Parathyroid adenoma (tissue), 2 donors: ENCODE results near the gene ARFGEF3.

ENCODE experiments used
- H2AFZ ChIP-seq: fragments of 300-600 bp; sonication (generic); one replicate; pipeline ENCODE4 v1.7.0; 2017; ENCODE audit warnings: antibody characterized with exemption, mild to moderate bottlenecking
- H3K27ac ChIP-seq: fragments of 300-600 bp; sonication (generic); one replicate; pipeline ENCODE4 v1.7.0; 2017
- H3K27me3 ChIP-seq: fragments of 300-600 bp; sonication (generic); one replicate; pipeline ENCODE4 v1.7.0; 2017; ENCODE audit warnings: low read length; ENCODE audit not compliant: control insufficient read depth, insufficient read depth
- H3K36me3 ChIP-seq: fragments of 300-600 bp; sonication (generic); one replicate; pipeline ENCODE4 v1.7.0; 2017; ENCODE audit warnings: low read length; ENCODE audit not compliant: control insufficient read depth, insufficient read depth
- H3K4me1 ChIP-seq: fragments of 300-600 bp; sonication (generic); one replicate; pipeline ENCODE4 v1.7.0; 2017; ENCODE audit warnings: control low read depth
- H3K4me2 ChIP-seq: fragments of 300-600 bp; sonication (generic); one replicate; pipeline ENCODE4 v1.7.0; 2017; ENCODE audit warnings: low read length
- H3K4me3 ChIP-seq: fragments of 300-600 bp; sonication (generic); one replicate; pipeline ENCODE4 v1.7.0; 2017; ENCODE audit warnings: low read depth, low read length
- H3K79me2 ChIP-seq: fragments of 300-600 bp; sonication (generic); one replicate; pipeline ENCODE4 v1.7.0; 2017; ENCODE audit warnings: control low read depth
- H3K9ac ChIP-seq: fragments of 300-600 bp; sonication (generic); one replicate; pipeline ENCODE4 v1.7.0; 2017; ENCODE audit warnings: mild to moderate bottlenecking
- H3K9me3 ChIP-seq: fragments of 300-600 bp; sonication (generic); one replicate; pipeline ENCODE4 v1.7.0; 2017; ENCODE audit warnings: low read length; ENCODE audit not compliant: control insufficient read depth
- TF ChIP-seq, protein P1 (sequence below): fragments of 300-600 bp; sonication (generic); IDR thresholded peaks from one replicate; pipeline ENCODE4 v1.7.0; 2017; ENCODE audit warnings: antibody characterized with exemption, mild to moderate bottlenecking
- donor health status: primary hyperparathyroidism.

The ARFGEF3 gene

DNA sequence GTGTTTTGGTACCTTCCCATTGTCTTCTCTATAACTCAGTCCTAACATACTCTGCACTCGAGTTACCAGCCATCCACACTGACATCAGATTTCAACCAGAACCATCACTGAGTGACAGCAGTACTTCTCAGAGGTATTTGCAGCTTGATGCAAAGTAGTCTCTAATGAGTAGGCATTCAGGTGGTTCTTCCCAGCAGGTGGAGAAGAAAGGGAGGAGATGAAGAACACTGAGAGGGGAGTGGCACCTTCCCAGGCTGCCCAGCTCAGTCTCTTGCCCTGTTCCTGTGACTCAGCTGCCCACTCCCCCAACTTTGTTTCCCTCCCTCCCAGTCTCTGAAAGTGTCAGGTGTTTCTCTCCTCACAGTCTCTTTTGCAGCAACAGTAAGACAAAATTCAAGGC is 177.3 kb downstream of the ARFGEF3 start:
- no peaks in the 10 kb centered on the region for H3K27me3 ChIP-seq
- H3K4me3 ChIP-seq, result no peak overlapping the region
- H3K79me2 ChIP-seq, result no peaks in the 10 kb centered on the region
- H3K9ac ChIP-seq, result no peak overlapping the region
- H3K36me3 ChIP-seq, result no peaks in the 10 kb centered on the region
- H3K4me1 ChIP-seq, result peaks cover 6% of the 10 kb centered on the region
- H2AFZ ChIP-seq, result no peak overlapping the region
- TF ChIP-seq, protein P1, sequence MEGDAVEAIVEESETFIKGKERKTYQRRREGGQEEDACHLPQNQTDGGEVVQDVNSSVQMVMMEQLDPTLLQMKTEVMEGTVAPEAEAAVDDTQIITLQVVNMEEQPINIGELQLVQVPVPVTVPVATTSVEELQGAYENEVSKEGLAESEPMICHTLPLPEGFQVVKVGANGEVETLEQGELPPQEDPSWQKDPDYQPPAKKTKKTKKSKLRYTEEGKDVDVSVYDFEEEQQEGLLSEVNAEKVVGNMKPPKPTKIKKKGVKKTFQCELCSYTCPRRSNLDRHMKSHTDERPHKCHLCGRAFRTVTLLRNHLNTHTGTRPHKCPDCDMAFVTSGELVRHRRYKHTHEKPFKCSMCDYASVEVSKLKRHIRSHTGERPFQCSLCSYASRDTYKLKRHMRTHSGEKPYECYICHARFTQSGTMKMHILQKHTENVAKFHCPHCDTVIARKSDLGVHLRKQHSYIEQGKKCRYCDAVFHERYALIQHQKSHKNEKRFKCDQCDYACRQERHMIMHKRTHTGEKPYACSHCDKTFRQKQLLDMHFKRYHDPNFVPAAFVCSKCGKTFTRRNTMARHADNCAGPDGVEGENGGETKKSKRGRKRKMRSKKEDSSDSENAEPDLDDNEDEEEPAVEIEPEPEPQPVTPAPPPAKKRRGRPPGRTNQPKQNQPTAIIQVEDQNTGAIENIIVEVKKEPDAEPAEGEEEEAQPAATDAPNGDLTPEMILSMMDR, result no peak
- no peak overlapping the region for H3K27ac ChIP-seq
- no peak overlapping the region for H3K4me2 ChIP-seq
- H3K9me3 ChIP-seq, result no peaks in the 10 kb centered on the region

DNA sequence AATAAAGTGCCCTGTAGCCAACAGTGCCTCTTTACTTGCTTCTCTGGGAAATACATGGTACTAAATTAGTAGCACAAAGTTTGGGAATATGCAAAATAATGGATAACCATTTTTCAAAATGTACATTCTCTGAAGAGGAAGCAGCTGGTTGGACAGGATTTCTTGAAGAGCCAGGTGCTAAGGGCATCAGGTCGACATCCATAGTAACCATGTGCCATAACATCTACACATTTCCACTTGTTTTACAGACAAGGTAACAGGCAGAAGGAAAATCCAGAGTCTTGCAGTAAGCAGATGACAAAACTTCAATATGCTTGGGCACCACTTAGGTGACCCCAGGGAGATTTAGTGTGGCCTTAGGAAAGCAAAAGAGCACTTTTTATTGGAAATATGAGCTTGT is 179.4 kb downstream of the ARFGEF3 start:
- no peaks in the 10 kb centered on the region for H3K36me3 ChIP-seq
- no peaks in the 10 kb centered on the region for H3K9me3 ChIP-seq
- H2AFZ ChIP-seq, result no peak overlapping the region
- TF ChIP-seq, protein P1, result no peak
- H3K4me3 ChIP-seq, result no peak overlapping the region
- H3K27ac ChIP-seq, result no peak overlapping the region
- peaks cover 7% of the 10 kb centered on the region for H3K4me1 ChIP-seq
- no peak overlapping the region for H3K9ac ChIP-seq
- no peaks in the 10 kb centered on the region for H3K79me2 ChIP-seq
- H3K4me2 ChIP-seq, result no peak overlapping the region
- H3K27me3 ChIP-seq, result no peaks in the 10 kb centered on the region

DNA sequence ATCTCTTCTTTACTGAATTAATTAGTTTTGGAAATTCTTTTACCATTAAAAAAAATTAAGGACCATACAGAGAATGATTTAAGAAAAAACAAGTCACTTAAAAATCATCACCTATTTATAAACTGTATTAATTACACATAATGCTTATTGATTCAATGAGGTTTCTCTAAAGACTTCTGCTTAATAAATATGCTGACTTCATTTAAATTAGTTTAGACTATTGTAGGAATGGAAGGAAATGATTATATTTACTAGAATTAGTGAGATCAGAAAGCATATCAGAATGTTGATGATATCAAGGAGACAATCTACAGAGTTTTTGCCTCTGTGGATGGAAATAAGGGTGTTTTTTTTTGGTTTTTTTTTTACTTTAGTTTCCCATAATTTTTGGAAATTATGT is 181.4 kb downstream of the ARFGEF3 start:
- TF ChIP-seq, protein P1, result no peak

DNA sequence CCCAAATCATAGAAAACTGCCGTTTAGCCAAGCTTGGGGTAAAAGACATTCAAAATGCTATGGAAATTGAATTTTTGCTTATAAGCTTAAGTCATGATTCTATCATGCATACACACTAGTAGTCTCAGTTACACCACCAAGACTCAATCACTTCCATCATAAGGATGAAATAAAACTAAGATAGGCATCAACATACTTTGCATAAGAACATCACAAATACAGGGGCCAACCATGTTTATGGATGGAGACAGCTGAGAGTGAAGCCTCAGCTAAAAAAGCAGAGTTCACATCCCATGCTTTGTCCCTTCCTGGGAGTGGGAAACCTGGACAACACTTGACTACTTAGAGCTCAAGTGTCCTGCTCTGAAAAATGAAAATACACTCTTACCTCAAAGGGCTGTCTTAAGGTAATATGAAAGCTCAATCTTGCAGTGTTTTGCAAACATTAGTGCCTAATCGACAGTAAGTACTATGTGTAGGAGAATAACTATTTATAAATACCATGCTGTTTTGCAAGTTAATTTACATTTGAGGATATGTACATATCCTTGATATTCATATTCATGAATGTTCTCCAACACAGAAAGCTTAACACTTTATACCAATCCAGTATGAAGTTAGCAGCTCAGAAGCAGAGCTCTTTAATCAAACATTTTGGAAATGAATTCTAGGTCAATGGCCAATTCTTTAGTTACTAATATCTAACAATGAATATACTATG is 184.0 kb downstream of the ARFGEF3 start:
- no peaks in the 10 kb centered on the region for H3K27me3 ChIP-seq
- peaks cover 13% of the 10 kb centered on the region for H3K4me1 ChIP-seq
- H3K27ac ChIP-seq, result no peak overlapping the region
- no peak overlapping the region for H3K4me2 ChIP-seq
- no peak overlapping the region for H2AFZ ChIP-seq
- TF ChIP-seq, protein P1, result no peak
- no peak overlapping the region for H3K9ac ChIP-seq
- no peaks in the 10 kb centered on the region for H3K9me3 ChIP-seq
- H3K79me2 ChIP-seq, result no peaks in the 10 kb centered on the region
- no peaks in the 10 kb centered on the region for H3K36me3 ChIP-seq
- no peak overlapping the region for H3K4me3 ChIP-seq

More for the DNA sequence above, 181.4 kb downstream of the ARFGEF3 start:
- Histone ChIP-seq H3K27ac (no peak overlapping the region), H3K79me2 (no peaks in the 10 kb centered on the region), H3K36me3 (no peaks in the 10 kb centered on the region), H3K9me3 (no peaks in the 10 kb centered on the region), H2AFZ (no peak overlapping the region), H3K4me3 (no peak overlapping the region), H3K9ac (no peak overlapping the region), H3K4me2 (no peak overlapping the region), H3K4me1 (peaks cover 13% of the 10 kb centered on the region), H3K27me3 (no peaks in the 10 kb centered on the region)
